HG03460 (cell line): ENCODE data around the gene RPL14.
A peak's percentile ranks its signal among the peaks of the same experiment; 100 is the strongest.
"Not testable (repeated sequence)": the region's sequence is repeated elsewhere in the genome, so short reads cannot be mapped to it uniquely, and the experiment has no call there.

Experiments used
- ATAC-seq: cut with Tn5 transposase; IDR thresholded peaks from one replicate; pipeline ENCODE4 v1.9.1; 2021; ENCODE audit not compliant: unreplicated experiment

RPL14 gene

GRCh38 chr3:40456940-40457823 is at the start of gene RPL14:
TSS of gene RPL14 (plus strand) at chr3:40457339. CDS start at chr3:40457472, 133 bp downstream.
- ATAC-seq, result peak; percentile 62

GRCh38 chr3:40407611-40408010 is 49.5 kb upstream of the RPL14 start:
- ATAC-seq, result no peak

- ATAC-seq, result no peak
Measured at GRCh38 chr3:40414270-40414669, 42.9 kb upstream of the RPL14 start.

- ATAC-seq, result no peak
Measured at GRCh38 chr3:40417845-40418543, 39.1 kb upstream of the RPL14 start.

- no peak for ATAC-seq
Measured at GRCh38 chr3:40422861-40423260, 34.3 kb upstream of the RPL14 start.

- ATAC-seq, result no peak
Measured at GRCh38 chr3:40427045-40427669, 30.0 kb upstream of the RPL14 start.

- ATAC-seq, result no peak
Measured at GRCh38 chr3:40432793-40433192, 24.3 kb upstream of the RPL14 start.

- no peak for ATAC-seq
Measured at GRCh38 chr3:40437889-40438288, 19.2 kb upstream of the RPL14 start.

GRCh38 chr3:40445062-40445461 is 12.1 kb upstream of the RPL14 start:
- no peak for ATAC-seq

- ATAC-seq, result no peak
Measured at GRCh38 chr3:40445880-40446279, 11.3 kb upstream of the RPL14 start.

GRCh38 chr3:40450438-40450837 is 6.7 kb upstream of the RPL14 start:
- no peak for ATAC-seq

- no peak for ATAC-seq
Measured at GRCh38 chr3:40451551-40451950, 5.6 kb upstream of the RPL14 start.

GRCh38 chr3:40452057-40452456 is 5.1 kb upstream of the RPL14 start:
- no peak for ATAC-seq

- ATAC-seq, result no peak
Measured at GRCh38 chr3:40452562-40452875, 4.6 kb upstream of the RPL14 start.

GRCh38 chr3:40452876-40453730 is 4.0 kb upstream of the RPL14 start:
- ATAC-seq, result peak; percentile 93

- ATAC-seq, result no peak
Measured at GRCh38 chr3:40453933-40454332, 3.2 kb upstream of the RPL14 start.

GRCh38 chr3:40455328-40455727 is 1.8 kb upstream of the RPL14 start:
- no peak for ATAC-seq

GRCh38 chr3:40456279-40456939 is 730 bp upstream of the RPL14 start:
- ATAC-seq, result no peak

- no peak for ATAC-seq
Measured at GRCh38 chr3:40458473-40458872, 1.3 kb downstream of the RPL14 start.

- ATAC-seq, result not testable (repeated sequence)
Measured at GRCh38 chr3:40460481-40460880, 3.3 kb downstream of the RPL14 start.
